Esophagus squamous epithelium (tissue), 4 donors: ENCODE results near the gene AK9.
"Not testable (repeated sequence)": the region's sequence is repeated elsewhere in the genome, so short reads cannot be mapped to it uniquely, and the experiment has no call there.

ENCODE experiments used
- CTCF ChIP-seq, 6 experiments: fragments of 450-650 bp in 4 of 6; fragments of 200-600 bp in 2 of 6; sonication (generic) in 2 of 6; IDR thresholded peaks; one replicate each; pipeline ENCODE4 v1.5.1; 2016 to 2019; ENCODE audit warnings: antibody characterized with exemption in 6 of 6, mild to moderate bottlenecking in 4 of 6, moderate library complexity in 4 of 6
- POLR2A ChIP-seq, 4 donors: fragments of 450-650 bp; IDR thresholded peaks; one replicate each; pipeline ENCODE4 v1.6.1; 2017; ENCODE audit warnings: antibody characterized with exemption in 4 of 4, mild to moderate bottlenecking in 4 of 4, moderate library complexity in 3 of 4

GRCh38 chr6:109461205-109461604 lies 229.8 kb downstream of the AK9 start:
- not testable (repeated sequence) for TF ChIP-seq CTCF, POLR2A (IDR thresholded peaks at IDR 0.05)
